Neural progenitor cell (in vitro differentiated cells): Measurements from ENCODE around the gene PPP5C. TPM values are rescaled to one million over a fixed set of nuclear protein-coding genes. Genes with fewer than 3 reads are reported as not detected.
A peak's percentile ranks its signal among the peaks of the same experiment; 100 is the strongest.

Source experiments
- DNase-seq: peaks from one replicate; pipeline ENCODE4 v3.0.0-alpha.2; 2016; ENCODE audit warnings: low spot score
- H2AFZ ChIP-seq: fragments of 200-600 bp; sonication (generic); replicated peaks from 2 replicates; pipeline ENCODE4 v1.6.1; 2016; ENCODE audit warnings: antibody characterized with exemption
- H3F3A ChIP-seq: fragments of 200-600 bp; sonication (generic); 2 replicates; pipeline ENCODE4 v1.6.1; 2016; ENCODE audit warnings: antibody characterized with exemption, low read depth
- H3K27ac ChIP-seq: fragments of 200-600 bp; sonication (generic); 2 replicates; pipeline ENCODE4 v1.5.1; 2016; ENCODE audit warnings: mild to moderate bottlenecking
- H3K27me3 ChIP-seq: fragments of 200-600 bp; sonication (generic); 2 replicates; pipeline ENCODE4 v1.6.1; 2016; ENCODE audit warnings: mild to moderate bottlenecking, moderate library complexity
- H3K36me3 ChIP-seq: fragments of 200-600 bp; sonication (generic); 2 replicates; pipeline ENCODE4 v1.5.1; 2016
- H3K4me1 ChIP-seq: fragments of 200-600 bp; sonication (generic); 2 replicates; pipeline ENCODE4 v1.6.1; 2016; ENCODE audit warnings: mixed run types
- H3K4me2 ChIP-seq: fragments of 200-600 bp; sonication (generic); 2 replicates; pipeline ENCODE4 v1.6.1; 2016
- H3K4me3 ChIP-seq: fragments of 200-600 bp; sonication (generic); 2 replicates; pipeline ENCODE4 v1.5.1; 2016
- H3K79me2 ChIP-seq: fragments of 200-600 bp; sonication (generic); 2 replicates; pipeline ENCODE4 v1.6.1; 2016; ENCODE audit warnings: low read depth
- H3K9ac ChIP-seq: fragments of 200-600 bp; sonication (generic); 2 replicates; pipeline ENCODE4 v1.6.1; 2016
- H3K9me3 ChIP-seq: fragments of 200-600 bp; sonication (generic); 2 replicates; pipeline ENCODE4 v1.5.1; 2016; ENCODE audit warnings: low read depth
- H4K20me1 ChIP-seq: fragments of 200-600 bp; sonication (generic); 2 replicates; pipeline ENCODE4 v1.6.1; 2016; ENCODE audit warnings: low read depth
- H3K27ac Mint-ChIP-seq: 3 replicates; pipeline ENCODE4 v1.8.0; 2021; ENCODE audit warnings: mixed read lengths
- H3K27me3 Mint-ChIP-seq: 2 replicates; pipeline ENCODE4 v1.8.0; 2022; ENCODE audit warnings: low read depth, mild to moderate bottlenecking, inconsistent platforms, moderate library complexity, mixed read lengths; ENCODE audit not compliant: insufficient read depth
- H3K36me3 Mint-ChIP-seq: 3 replicates; pipeline ENCODE4 v1.8.0; 2021; ENCODE audit warnings: mixed read lengths
- H3K4me1 Mint-ChIP-seq: 3 replicates; pipeline ENCODE4 v1.8.0; 2021; ENCODE audit warnings: mixed read lengths
- H3K4me3 Mint-ChIP-seq: 3 replicates; pipeline ENCODE4 v1.8.0; 2021; ENCODE audit warnings: mild to moderate bottlenecking, moderate library complexity, mixed read lengths
- H3K9me3 Mint-ChIP-seq: 3 replicates; pipeline ENCODE4 v1.8.0; 2020; ENCODE audit warnings: mixed read lengths
- CTCF ChIP-seq: fragments of 200-600 bp; sonication (generic); IDR thresholded peaks from 2 replicates; pipeline ENCODE4 v1.5.1; 2017; ENCODE audit warnings: antibody characterized with exemption, mild to moderate bottlenecking
- EZH2 ChIP-seq: fragments of 200-600 bp; sonication (generic); IDR thresholded peaks from 2 replicates; pipeline ENCODE4 v1.6.1; 2017; ENCODE audit warnings: antibody characterized with exemption, mild to moderate bottlenecking, moderate library complexity
- EZH2phosphoT487 ChIP-seq: fragments of 200-600 bp; sonication (generic); IDR thresholded peaks from 2 replicates; pipeline ENCODE4 v1.6.1; 2017; ENCODE audit warnings: antibody characterized with exemption
- total RNA-seq: library from RNA; depleted of rRNA; stranded (reverse); fragments of >200 nt; gene quantifications from 2 replicates; pipeline ENCODE4 v1.2.3, GENCODE V29; 2015; ENCODE audit warnings: low replicate concordance

PPP5C gene
- total RNA-seq, 1 donor from 2014 or later: 63.5 TPM

DNA sequence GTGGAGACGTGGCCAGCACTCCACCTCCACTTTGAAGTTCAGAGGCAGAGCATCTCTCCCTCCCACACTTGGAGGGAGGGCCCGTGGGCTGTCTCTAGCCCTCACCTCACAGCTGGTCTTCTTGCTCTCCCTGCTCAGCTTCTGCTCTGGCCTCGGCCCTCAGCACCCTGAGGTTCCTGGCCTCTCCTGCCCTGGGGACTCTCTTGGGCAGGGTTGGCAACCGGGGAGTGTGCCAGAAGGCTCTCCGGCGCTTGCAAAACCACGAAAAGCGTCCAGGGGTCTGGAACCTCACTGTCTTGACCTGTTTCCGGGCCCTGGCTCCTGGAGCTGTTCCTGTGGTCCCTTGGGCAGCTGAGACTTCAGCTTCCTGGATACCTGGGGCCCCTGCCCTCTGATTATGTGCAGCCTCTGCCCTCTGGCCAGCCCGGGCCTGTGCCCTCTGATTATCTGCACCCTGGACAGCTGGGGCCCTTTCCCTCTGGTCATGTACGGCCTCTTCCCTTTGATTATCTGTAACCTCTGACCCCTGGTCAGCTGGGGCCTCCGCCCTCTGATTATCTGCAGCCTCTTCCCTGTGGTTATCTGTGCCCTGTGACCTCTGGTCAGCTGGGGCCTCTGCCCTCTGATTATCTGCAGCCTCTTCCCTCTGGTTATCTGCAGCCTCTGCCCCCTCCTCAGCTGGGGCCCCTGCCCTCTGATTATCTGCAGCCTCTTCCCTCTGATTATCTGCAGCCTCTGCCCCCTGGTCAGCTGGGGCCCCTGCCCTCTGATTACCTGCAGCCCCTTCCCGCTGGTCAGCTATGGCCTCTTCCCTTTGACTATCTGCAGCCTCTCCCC is 64.4 kb downstream of the PPP5C start:
- Mint-ChIP-seq H3K4me1 (peaks cover 81% of the 10 kb centered on the region), H3K27me3 (peaks cover 20% of the 10 kb centered on the region), H3K4me3 (peak overlapping the region; percentile 97), H3K9me3 (no peaks in the 10 kb centered on the region), H3K36me3 (peaks cover 10% of the 10 kb centered on the region), H3K27ac (no peak overlapping the region)
- Histone ChIP-seq H3K4me2 (peak overlapping the region; percentile 86), H3K27me3 (peaks cover 50% of the 10 kb centered on the region), H3K79me2 (peaks cover 9% of the 10 kb centered on the region), H4K20me1 (peaks cover 20% of the 10 kb centered on the region), H3K4me1 (peaks cover 22% of the 10 kb centered on the region), H3F3A (peaks cover 43% of the 10 kb centered on the region), H3K9ac (no peak overlapping the region), H3K4me3 (peak overlapping the region; percentile 70), H3K9me3 (no peaks in the 10 kb centered on the region), H3K36me3 (no peaks in the 10 kb centered on the region), H2AFZ (no peak overlapping the region), H3K27ac (no peak overlapping the region)
- DNase-seq: no peak
- no peak for TF ChIP-seq CTCF

GRCh38 chr19:46411925-46412649 is 65.2 kb downstream of the PPP5C start:
- peak; percentile 61 for DNase-seq
- peak overlapping the region; percentile 70 for H3K4me3 ChIP-seq
- H3K4me2 ChIP-seq: peak overlapping the region; percentile 86
- H2AFZ ChIP-seq: no peak overlapping the region
- Mint-ChIP-seq H3K4me1 (peaks cover 79% of the 10 kb centered on the region), H3K9me3 (no peaks in the 10 kb centered on the region), H3K4me3 (peak overlapping the region; percentile 97), H3K36me3 (peaks cover 10% of the 10 kb centered on the region), H3K27me3 (peaks cover 14% of the 10 kb centered on the region), H3K27ac (no peak overlapping the region)
- TF ChIP-seq EZH2phosphoT487 (peak; percentile 33), EZH2 (no peak), CTCF (peak; percentile 14)
- peaks cover 42% of the 10 kb centered on the region for H3K27me3 ChIP-seq
- peaks cover 24% of the 10 kb centered on the region for H3K4me1 ChIP-seq
- H3K9ac ChIP-seq: no peak overlapping the region
- peaks cover 9% of the 10 kb centered on the region for H3K79me2 ChIP-seq
- H3K36me3 ChIP-seq: no peaks in the 10 kb centered on the region
- H4K20me1 ChIP-seq: peaks cover 20% of the 10 kb centered on the region
- peaks cover 46% of the 10 kb centered on the region for H3F3A ChIP-seq
- no peak overlapping the region for H3K27ac ChIP-seq
- no peaks in the 10 kb centered on the region for H3K9me3 ChIP-seq

- Mint-ChIP-seq H3K27me3 (peaks cover 13% of the 10 kb centered on the region), H3K4me3 (peak overlapping the region; percentile 97), H3K27ac (peak overlapping the region; percentile 78), H3K4me1 (peaks cover 79% of the 10 kb centered on the region), H3K9me3 (no peaks in the 10 kb centered on the region), H3K36me3 (peaks cover 10% of the 10 kb centered on the region)
- H2AFZ ChIP-seq: peak overlapping the region; percentile 38
- H4K20me1 ChIP-seq: peaks cover 20% of the 10 kb centered on the region
- H3F3A ChIP-seq: peaks cover 45% of the 10 kb centered on the region
- DNase-seq: no peak
- H3K27ac ChIP-seq: no peak overlapping the region
- H3K9ac ChIP-seq: no peak overlapping the region
- H3K27me3 ChIP-seq: peaks cover 35% of the 10 kb centered on the region
- peak overlapping the region; percentile 70 for H3K4me3 ChIP-seq
- peaks cover 9% of the 10 kb centered on the region for H3K79me2 ChIP-seq
- H3K36me3 ChIP-seq: no peaks in the 10 kb centered on the region
- peaks cover 22% of the 10 kb centered on the region for H3K4me1 ChIP-seq
- no peaks in the 10 kb centered on the region for H3K9me3 ChIP-seq
- peak overlapping the region; percentile 86 for H3K4me2 ChIP-seq
- no peak for TF ChIP-seq CTCF
- peak; percentile 49 for TF ChIP-seq EZH2
- peak; percentile 50 for TF ChIP-seq EZH2phosphoT487
Observed at GRCh38 chr19:46412650-46413261, 65.9 kb downstream of the PPP5C start.
